Naive thymus-derived CD4-positive, alpha-beta T cell (primary cell): ENCODE data around the gene ZMYM4. TPM values are rescaled to one million over a fixed set of nuclear protein-coding genes. Genes with fewer than 3 reads are reported as not detected.

Experiments used
- ATAC-seq: fragments of 150-1000 bp; cut with Tn5 transposase; 2 replicates; pipeline ENCODE4 v1.10.0; 2021; ENCODE audit warnings: mild to moderate bottlenecking, moderate library complexity
- CTCF ChIA-PET: fragments of 350-600 bp; sonication (Branson Sonifier 250); formaldehyde crosslinking; loops from one replicate; lab custom pipeline; 2021; ENCODE audit warnings: antibody characterized with exemption; lab: Charles Lee
- POLR2A ChIA-PET: fragments of 350-600 bp; sonication (Branson Sonifier 250); formaldehyde crosslinking; loops from one replicate; lab custom pipeline; 2021; ENCODE audit warnings: antibody characterized with exemption, inconsistent platforms; lab: Charles Lee
- DNase-seq, 9 donors: peaks; one replicate each; pipeline versions ENCODE4 v3.0.0 to v3.0.0-alpha.2; 2020 to 2022; ENCODE audit warnings: mixed read lengths in 1 of 9
- H3K27ac ChIP-seq: one replicate; pipeline ENCODE4 v1.7.0; 2013; ENCODE audit warnings: mild to moderate bottlenecking, low read depth, low read length, moderate library complexity
- H3K27me3 ChIP-seq, 2 donors: one replicate each; pipeline ENCODE4 v1.7.0; 2013; ENCODE audit warnings: low read length in 2 of 2, mild to moderate bottlenecking in 2 of 2, moderate library complexity in 2 of 2; ENCODE audit not compliant: control insufficient read depth in 2 of 2, insufficient read depth in 2 of 2
- H3K36me3 ChIP-seq, 3 experiments: 1 replicate in 2 of 3; 2 replicates in 1 of 3; pipeline ENCODE4 v1.7.0; 2013; ENCODE audit warnings: low read length in 3 of 3, mild to moderate bottlenecking in 3 of 3, moderate library complexity in 1 of 3; ENCODE audit not compliant: insufficient read depth in 3 of 3, control insufficient read depth in 2 of 3
- H3K4me1 ChIP-seq, 2 donors: one replicate each; pipeline ENCODE4 v1.7.0; 2013; ENCODE audit warnings: low read length in 2 of 2, mild to moderate bottlenecking in 2 of 2, moderate library complexity in 1 of 2; ENCODE audit not compliant: control insufficient read depth in 2 of 2, insufficient read depth in 2 of 2
- H3K4me3 ChIP-seq: 2 replicates; pipeline ENCODE4 v1.7.0; 2013; ENCODE audit warnings: mild to moderate bottlenecking, low read length
- H3K9me3 ChIP-seq, 3 experiments: 1 replicate in 2 of 3; 2 replicates in 1 of 3; pipeline ENCODE4 v1.7.0; 2013; ENCODE audit warnings: low read length in 3 of 3; ENCODE audit not compliant: control insufficient read depth in 2 of 3
- H3K27ac Mint-ChIP-seq, 9 donors: one replicate each; pipeline ENCODE4 v1.8.0; 2020 to 2022; ENCODE audit warnings: mixed read lengths in 9 of 9, mild to moderate bottlenecking in 8 of 9, moderate library complexity in 5 of 9, inconsistent platforms in 2 of 9
- H3K27me3 Mint-ChIP-seq, 5 donors: one replicate each; pipeline ENCODE4 v1.8.0; 2021 to 2022; ENCODE audit warnings: mixed read lengths in 5 of 5, mild to moderate bottlenecking in 1 of 5
- H3K36me3 Mint-ChIP-seq, 5 donors: one replicate each; pipeline ENCODE4 v1.8.0; 2020 to 2022; ENCODE audit warnings: mixed read lengths in 5 of 5, mild to moderate bottlenecking in 3 of 5, inconsistent platforms in 1 of 5
- H3K4me1 Mint-ChIP-seq, 7 donors: one replicate each; pipeline ENCODE4 v1.8.0; 2020 to 2022; ENCODE audit warnings: mixed read lengths in 7 of 7, mild to moderate bottlenecking in 3 of 7, inconsistent platforms in 1 of 7
- H3K4me3 Mint-ChIP-seq, 10 donors: one replicate each; pipeline ENCODE4 v1.8.0; 2020 to 2022; ENCODE audit warnings: mild to moderate bottlenecking in 10 of 10, mixed read lengths in 10 of 10, moderate library complexity in 6 of 10, inconsistent platforms in 2 of 10
- H3K9me3 Mint-ChIP-seq, 11 donors: one replicate each; pipeline ENCODE4 v1.8.0; 2020 to 2022; ENCODE audit warnings: mixed read lengths in 11 of 11, mild to moderate bottlenecking in 4 of 11, inconsistent platforms in 1 of 11, moderate library complexity in 1 of 11
- intact Hi-C, 2 donors: fragments of 100-400 bp; cut with micrococcal nuclease; formaldehyde crosslinking; loops; one replicate each; pipeline ENCODE4 v1.15.1; 2023
- polyA plus RNA-seq, 2 donors: library from polyadenylated mRNA; unstranded; fragments of 300-500 nt; fragmentation: Illumina TruSeq; gene quantifications; one replicate each; pipeline ENCODE4 v1.2.3, GENCODE V29; 2021
- total RNA-seq, 6 experiments: library from RNA in 5 of 6; stranded (reverse) in 5 of 6; gene quantifications; 1 replicate in 5 of 6; 2 replicates in 1 of 6; pipeline ENCODE4 v1.2.3 and lab custom pipeline; 2021 to 2026

Gene ZMYM4
- total and polyA plus RNA-seq, 7 experiments from 2014 or later: 28.2 to 52.9 (median 40.3) TPM

GRCh38 chr1:35442734-35443133 is 174.2 kb downstream of the ZMYM4 start:
- Histone ChIP-seq H3K36me3 (peaks cover 7 to 61% (median 19%) of the 10 kb centered on the region in 3 experiments), H3K4me1 (no peaks in the 10 kb centered on the region), H3K27ac (peak overlapping the region; percentile 54), H3K4me3 (no peak overlapping the region), H3K9me3 (no peaks in the 10 kb centered on the region), H3K27me3 (no peaks in the 10 kb centered on the region)
- POLR2A ChIA-PET: no interaction called here
- CTCF ChIA-PET: interaction anchor here (1.9 kb wide), 1 partner anchor 8 kb away, joined by 10 read pairs; no protein-coding TSS in a partner anchor
- ATAC-seq: peak; percentile 46
- peak in 5 of 9 donors; percentile 17 to 43 (median 35) for DNase-seq
- H3K4me3 Mint-ChIP-seq: peak overlapping the region in 7 of 10 donors; percentile 38 to 75 (median 61)
- peaks cover 7 to 33% (median 28%) of the 10 kb centered on the region in 5 donors for H3K36me3 Mint-ChIP-seq
- H3K4me1 Mint-ChIP-seq: peaks cover 0 to 35% (median 18%) of the 10 kb centered on the region in 7 donors
- intact Hi-C loops: no loop called here
- H3K27me3 Mint-ChIP-seq: no peaks in the 10 kb centered on the region
- H3K27ac Mint-ChIP-seq: peak overlapping the region in 8 of 9 donors; percentile 34 to 90 (median 80)
- no peaks in the 10 kb centered on the region for H3K9me3 Mint-ChIP-seq

GRCh38 chr1:35443768-35444518 is 175.4 kb downstream of the ZMYM4 start:
- Histone ChIP-seq H3K4me3 (no peak overlapping the region), H3K36me3 (peaks cover 13 to 68% (median 21%) of the 10 kb centered on the region in 3 experiments), H3K27me3 (no peaks in the 10 kb centered on the region), H3K27ac (no peak overlapping the region), H3K9me3 (no peaks in the 10 kb centered on the region), H3K4me1 (no peaks in the 10 kb centered on the region)
- intact Hi-C loops: no loop called here
- Mint-ChIP-seq H3K27ac (peak overlapping the region in 8 of 9 donors; percentile 10 to 75 (median 58)), H3K4me3 (peak overlapping the region in 1 of 10 donors; percentile 46), H3K9me3 (no peaks in the 10 kb centered on the region), H3K36me3 (peaks cover 12 to 38% (median 26%) of the 10 kb centered on the region in 5 donors), H3K4me1 (peaks cover 0 to 35% (median 21%) of the 10 kb centered on the region in 7 donors), H3K27me3 (no peaks in the 10 kb centered on the region)
- ChIA-PET CTCF (interaction anchor here (0.9 to 2.2 kb wide), 3 partner anchors 7 to 125 kb away, joined by 4 to 10 read pairs (median 7); no protein-coding TSS in a partner anchor), POLR2A (no interaction called here)
- DNase-seq (peak in 1 of 9 donors; percentile 4), ATAC-seq (no peak)

DNA sequence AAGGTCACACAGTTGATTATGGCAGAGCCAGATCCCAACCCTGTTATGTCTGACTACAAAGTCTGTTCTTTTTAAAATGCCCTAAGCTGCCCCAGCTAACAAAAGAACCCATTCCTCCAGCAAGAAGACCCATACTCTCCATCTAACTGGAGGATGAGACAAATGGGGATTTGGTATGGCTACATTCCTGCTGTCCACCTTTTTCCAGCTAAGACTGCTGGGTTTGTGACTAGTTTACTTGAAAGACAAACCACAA is 175.9 kb downstream of the ZMYM4 start:
- ChIA-PET POLR2A (no interaction called here), CTCF (interaction anchor here (2.2 kb wide), 1 partner anchor 120 kb away, joined by 7 read pairs; no protein-coding TSS in a partner anchor)
- DNase-seq (no peak), ATAC-seq (no peak)
- H3K27ac ChIP-seq: no peak overlapping the region
- H3K4me3 Mint-ChIP-seq: peak overlapping the region in 1 of 10 donors; percentile 46
- peaks cover 13 to 67% (median 24%) of the 10 kb centered on the region in 3 experiments for H3K36me3 ChIP-seq
- no peaks in the 10 kb centered on the region for H3K4me1 ChIP-seq
- no peak overlapping the region for H3K4me3 ChIP-seq
- H3K27me3 ChIP-seq: no peaks in the 10 kb centered on the region
- peaks cover 0 to 33% (median 19%) of the 10 kb centered on the region in 7 donors for H3K4me1 Mint-ChIP-seq
- H3K27me3 Mint-ChIP-seq: no peaks in the 10 kb centered on the region
- H3K27ac Mint-ChIP-seq: peak overlapping the region in 6 of 9 donors; percentile 34 to 75 (median 58)
- no peaks in the 10 kb centered on the region for H3K9me3 Mint-ChIP-seq
- H3K9me3 ChIP-seq: no peaks in the 10 kb centered on the region
- H3K36me3 Mint-ChIP-seq: peaks cover 7 to 37% (median 21%) of the 10 kb centered on the region in 5 donors
- intact Hi-C loops: no loop called here

GRCh38 chr1:35447278-35447677 is 178.8 kb downstream of the ZMYM4 start:
- Mint-ChIP-seq H3K27ac (peak overlapping the region in 5 of 9 donors; percentile 14 to 60 (median 26)), H3K27me3 (no peaks in the 10 kb centered on the region), H3K4me3 (no peak overlapping the region), H3K4me1 (peaks cover 16 to 39% (median 31%) of the 10 kb centered on the region in 7 donors), H3K36me3 (peaks cover 5 to 41% (median 15%) of the 10 kb centered on the region in 5 donors), H3K9me3 (no peaks in the 10 kb centered on the region)
- peaks cover 17 to 54% (median 28%) of the 10 kb centered on the region in 3 experiments for H3K36me3 ChIP-seq
- intact Hi-C loops: no loop called here
- H3K4me3 ChIP-seq: no peak overlapping the region
- H3K27me3 ChIP-seq: no peaks in the 10 kb centered on the region
- peaks cover 9 to 12% of the 10 kb centered on the region in 2 donors for H3K4me1 ChIP-seq
- DNase-seq (no peak), ATAC-seq (no peak)
- H3K9me3 ChIP-seq: no peaks in the 10 kb centered on the region
- H3K27ac ChIP-seq: no peak overlapping the region
- POLR2A ChIA-PET: interaction anchor here (0.7 kb wide), 1 partner anchor 192 kb away, joined by 3 read pairs; no protein-coding TSS in a partner anchor
- CTCF ChIA-PET: interaction anchor here (0.8 to 7.0 kb wide), 3 partner anchors 119 to 322 kb away, joined by 3 to 97 read pairs (median 3); partner anchors contain the start of gene CLSPN

GRCh38 chr1:35448344-35448801 is 179.9 kb downstream of the ZMYM4 start:
- no peaks in the 10 kb centered on the region for H3K9me3 ChIP-seq
- H3K4me1 ChIP-seq: peaks cover 12 to 19% of the 10 kb centered on the region in 2 donors
- no peak overlapping the region for H3K27ac ChIP-seq
- Mint-ChIP-seq H3K27ac (no peak overlapping the region), H3K4me1 (peaks cover 24 to 39% (median 34%) of the 10 kb centered on the region in 7 donors), H3K36me3 (peaks cover 5 to 35% (median 13%) of the 10 kb centered on the region in 5 donors), H3K9me3 (no peaks in the 10 kb centered on the region), H3K4me3 (no peak overlapping the region), H3K27me3 (no peaks in the 10 kb centered on the region)
- intact Hi-C loops: no loop called here
- ATAC-seq (no peak), DNase-seq (no peak)
- POLR2A ChIA-PET: interaction anchor here (0.7 to 1.1 kb wide), 4 partner anchors 89 to 120 kb away, joined by 3 to 5 read pairs (median 3); no protein-coding TSS in a partner anchor
- peaks cover 17 to 47% (median 28%) of the 10 kb centered on the region in 3 experiments for H3K36me3 ChIP-seq
- CTCF ChIA-PET: interaction anchor here (0.6 to 7.0 kb wide), 4 partner anchors 97 to 321 kb away, joined by 3 to 97 read pairs (median 27); partner anchors contain the start of gene CLSPN
- no peak overlapping the region for H3K4me3 ChIP-seq
- no peaks in the 10 kb centered on the region for H3K27me3 ChIP-seq

- POLR2A ChIA-PET: interaction anchor here (0.9 to 3.2 kb wide), 4 partner anchors 88 to 115 kb away, joined by 3 to 9 read pairs (median 4); no protein-coding TSS in a partner anchor
- Histone ChIP-seq H3K9me3 (no peaks in the 10 kb centered on the region), H3K36me3 (peaks cover 17 to 46% (median 22%) of the 10 kb centered on the region in 3 experiments), H3K4me1 (peaks cover 12 to 19% of the 10 kb centered on the region in 2 donors), H3K4me3 (no peak overlapping the region), H3K27ac (no peak overlapping the region), H3K27me3 (no peaks in the 10 kb centered on the region)
- intact Hi-C loops: loop anchor here (2.0 to 5.0 kb wide), 5 partner anchors 57 to 323 kb away; partner anchors contain the start of genes C1orf216 (in 1 of the 2) and SFPQ (in 1 of the 2)
- H3K27me3 Mint-ChIP-seq: no peaks in the 10 kb centered on the region
- H3K9me3 Mint-ChIP-seq: no peaks in the 10 kb centered on the region
- no peak overlapping the region for H3K4me3 Mint-ChIP-seq
- DNase-seq (no peak), ATAC-seq (no peak)
- peak overlapping the region in 2 of 9 donors; percentile 30 to 42 for H3K27ac Mint-ChIP-seq
- CTCF ChIA-PET: interaction anchor here (0.7 to 7.0 kb wide), 11 partner anchors 9 to 326 kb away, joined by 3 to 97 read pairs (median 6); no protein-coding TSS in a partner anchor
- peaks cover 3 to 35% (median 12%) of the 10 kb centered on the region in 5 donors for H3K36me3 Mint-ChIP-seq
- H3K4me1 Mint-ChIP-seq: peaks cover 24 to 39% (median 32%) of the 10 kb centered on the region in 7 donors
Measured at GRCh38 chr1:35449334-35450008, 181.0 kb downstream of the ZMYM4 start.
